ENCODE data around the gene CACNA1C. TPM values are rescaled to one million over a fixed set of nuclear protein-coding genes. Genes with fewer than 3 reads are reported as not detected.

CACNA1C gene
- total and polyA plus RNA-seq, 2 donors = 0.71 TPM

GRCh38 chr12:2523844-2524243 lies 471.1 kb downstream of the CACNA1C start:
- Histone ChIP-seq H3K27ac (ENCODE audit: low read depth in 1 of 2, low read length in 1 of 2) (no peak overlapping the region), H3K9me3 (ENCODE audit: control insufficient read depth in 2 of 2, insufficient read depth in 1 of 2, low read length in 1 of 2) (no peaks in the 10 kb centered on the region), H3K27me3 (ENCODE audit: control insufficient read depth in 2 of 2, insufficient read depth in 1 of 2, low read length in 1 of 2) (no peaks in the 10 kb centered on the region), H3K4me3 (ENCODE audit: low read length in 2 of 2) (no peak overlapping the region), H3K36me3 (ENCODE audit: control insufficient read depth in 2 of 2, insufficient read depth in 2 of 2, low read length in 1 of 2) (no peaks in the 10 kb centered on the region), H3K4me1 (ENCODE audit: control insufficient read depth in 2 of 2, insufficient read depth in 2 of 2, low read length in 2 of 2) (no peaks in the 10 kb centered on the region)
- 95% methylated on average over 6 of the region's 6 CpGs for whole genome bisulfite sequencing
- DNase-seq (ENCODE audit: low read depth in 6 of 9, low spot score in 9 of 9) = no peak

GRCh38 chr12:2526371-2526770 lies 473.6 kb downstream of the CACNA1C start:
- Histone ChIP-seq H3K9me3 (ENCODE audit: control insufficient read depth in 2 of 2, insufficient read depth in 1 of 2, low read length in 1 of 2) (no peaks in the 10 kb centered on the region), H3K27me3 (ENCODE audit: control insufficient read depth in 2 of 2, insufficient read depth in 1 of 2, low read length in 1 of 2) (no peaks in the 10 kb centered on the region), H3K27ac (ENCODE audit: low read depth in 1 of 2, low read length in 1 of 2) (no peak overlapping the region), H3K4me3 (ENCODE audit: low read length in 2 of 2) (no peak overlapping the region), H3K36me3 (ENCODE audit: control insufficient read depth in 2 of 2, insufficient read depth in 2 of 2, low read length in 1 of 2) (no peaks in the 10 kb centered on the region), H3K4me1 (ENCODE audit: control insufficient read depth in 2 of 2, insufficient read depth in 2 of 2, low read length in 2 of 2) (no peaks in the 10 kb centered on the region)
- no peak for DNase-seq (ENCODE audit: low read depth in 6 of 9, low spot score in 9 of 9)
- WGBS = 86% methylated on average over 6 of the region's 6 CpGs

GRCh38 chr12:2528001-2528400 lies 475.2 kb downstream of the CACNA1C start:
- no peaks in the 10 kb centered on the region for H3K9me3 ChIP-seq (ENCODE audit: control insufficient read depth in 2 of 2, insufficient read depth in 1 of 2, low read length in 1 of 2)
- no peaks in the 10 kb centered on the region for H3K36me3 ChIP-seq (ENCODE audit: control insufficient read depth in 2 of 2, insufficient read depth in 2 of 2, low read length in 1 of 2)
- no peak for DNase-seq (ENCODE audit: low read depth in 6 of 9, low spot score in 9 of 9)
- H3K4me3 ChIP-seq (ENCODE audit: low read length in 2 of 2) = no peak overlapping the region
- no peaks in the 10 kb centered on the region for H3K27me3 ChIP-seq (ENCODE audit: control insufficient read depth in 2 of 2, insufficient read depth in 1 of 2, low read length in 1 of 2)
- 96% methylated on average over 4 of the region's 4 CpGs for WGBS
- no peaks in the 10 kb centered on the region for H3K4me1 ChIP-seq (ENCODE audit: control insufficient read depth in 2 of 2, insufficient read depth in 2 of 2, low read length in 2 of 2)
- H3K27ac ChIP-seq (ENCODE audit: low read depth in 1 of 2, low read length in 1 of 2) = no peak overlapping the region

DNA sequence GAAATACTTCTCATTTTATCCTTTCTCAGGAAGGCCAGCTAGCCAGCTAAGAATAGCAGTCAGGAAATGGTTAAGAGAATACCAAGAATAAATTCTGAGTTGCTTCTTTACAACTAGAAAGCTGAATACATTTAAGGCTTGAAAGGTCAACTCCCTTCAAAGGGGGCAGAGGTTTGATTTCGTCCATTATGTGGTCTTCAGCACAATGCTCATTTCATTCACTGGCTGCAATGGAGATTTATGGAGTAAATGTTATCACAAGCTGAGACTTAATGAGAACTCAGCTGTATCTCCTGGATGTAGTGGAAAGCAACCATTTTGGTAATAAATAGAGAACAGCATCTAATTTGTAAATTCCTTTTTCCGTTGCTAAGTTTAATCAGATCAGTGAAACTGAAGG lies 477.0 kb downstream of the CACNA1C start:
- no peaks in the 10 kb centered on the region for H3K27me3 ChIP-seq (ENCODE audit: control insufficient read depth in 2 of 2, insufficient read depth in 1 of 2, low read length in 1 of 2)
- 69% methylated on average over 2 of the region's 2 CpGs for WGBS
- H3K4me1 ChIP-seq (ENCODE audit: control insufficient read depth in 2 of 2, insufficient read depth in 2 of 2, low read length in 2 of 2) = no peaks in the 10 kb centered on the region
- DNase-seq (ENCODE audit: low read depth in 6 of 9, low spot score in 9 of 9) = no peak
- no peaks in the 10 kb centered on the region for H3K36me3 ChIP-seq (ENCODE audit: control insufficient read depth in 2 of 2, insufficient read depth in 2 of 2, low read length in 1 of 2)
- no peak overlapping the region for H3K27ac ChIP-seq (ENCODE audit: low read depth in 1 of 2, low read length in 1 of 2)
- H3K4me3 ChIP-seq (ENCODE audit: low read length in 2 of 2) = no peak overlapping the region
- H3K9me3 ChIP-seq (ENCODE audit: control insufficient read depth in 2 of 2, insufficient read depth in 1 of 2, low read length in 1 of 2) = no peaks in the 10 kb centered on the region

- no peaks in the 10 kb centered on the region for H3K36me3 ChIP-seq (ENCODE audit: control insufficient read depth in 2 of 2, insufficient read depth in 2 of 2, low read length in 1 of 2)
- no peaks in the 10 kb centered on the region for H3K9me3 ChIP-seq (ENCODE audit: control insufficient read depth in 2 of 2, insufficient read depth in 1 of 2, low read length in 1 of 2)
- 96% methylated on average over 4 of the region's 4 CpGs for WGBS
These were observed 478.6 kb downstream of the CACNA1C start for GRCh38 chr12:2531371-2531770.

DNA sequence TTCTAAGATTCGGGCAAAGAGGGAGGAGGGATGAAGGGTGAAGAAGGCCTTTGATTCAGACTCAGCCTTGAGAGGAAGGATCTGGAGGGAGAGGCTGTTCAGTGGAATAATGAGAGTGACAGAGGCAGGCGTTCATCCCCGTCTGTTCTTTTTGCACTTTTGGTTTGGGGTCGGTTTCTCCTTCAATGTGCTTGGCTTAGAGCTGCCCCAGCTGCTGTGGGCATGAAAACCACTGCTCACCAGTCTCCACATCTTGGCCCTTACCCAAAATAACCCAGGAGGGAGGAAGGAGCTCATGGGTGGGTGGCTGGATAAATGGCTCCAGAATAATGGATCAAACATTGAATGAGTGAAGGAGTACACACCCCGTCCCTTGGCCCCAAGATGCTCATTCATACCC lies 480.2 kb downstream of the CACNA1C start:
- H3K36me3 ChIP-seq (ENCODE audit: control insufficient read depth in 2 of 2, insufficient read depth in 2 of 2, low read length in 1 of 2) = no peaks in the 10 kb centered on the region
- no peaks in the 10 kb centered on the region for H3K27me3 ChIP-seq (ENCODE audit: control insufficient read depth in 2 of 2, insufficient read depth in 1 of 2, low read length in 1 of 2)
- 56% methylated on average over 5 of the region's 5 CpGs for WGBS
- no peaks in the 10 kb centered on the region for H3K9me3 ChIP-seq (ENCODE audit: control insufficient read depth in 2 of 2, insufficient read depth in 1 of 2, low read length in 1 of 2)
- peaks cover 0 to 3% of the 10 kb centered on the region in 2 donors for H3K4me1 ChIP-seq (ENCODE audit: control insufficient read depth in 2 of 2, insufficient read depth in 2 of 2, low read length in 2 of 2)
- no peak for DNase-seq (ENCODE audit: low read depth in 6 of 9, low spot score in 9 of 9)
- H3K4me3 ChIP-seq (ENCODE audit: low read length in 2 of 2) = no peak overlapping the region
- H3K27ac ChIP-seq (ENCODE audit: low read depth in 1 of 2, low read length in 1 of 2) = no peak overlapping the region

More at GRCh38 chr12:2531371-2531770, 478.6 kb downstream of the CACNA1C start:
- no peak overlapping the region for H3K27ac ChIP-seq (ENCODE audit: low read depth in 1 of 2, low read length in 1 of 2)
- H3K4me3 ChIP-seq (ENCODE audit: low read length in 2 of 2) = no peak overlapping the region
- peaks cover 0 to 3% of the 10 kb centered on the region in 2 donors for H3K4me1 ChIP-seq (ENCODE audit: control insufficient read depth in 2 of 2, insufficient read depth in 2 of 2, low read length in 2 of 2)
- no peak for DNase-seq (ENCODE audit: low read depth in 6 of 9, low spot score in 9 of 9)
- H3K27me3 ChIP-seq (ENCODE audit: control insufficient read depth in 2 of 2, insufficient read depth in 1 of 2, low read length in 1 of 2) = no peaks in the 10 kb centered on the region

GRCh38 chr12:2535583-2536204 lies 482.9 kb downstream of the CACNA1C start:
- 87% methylated on average over 6 of the region's 6 CpGs for WGBS
- Histone ChIP-seq H3K27ac (ENCODE audit: low read depth in 1 of 2, low read length in 1 of 2) (no peak overlapping the region), H3K36me3 (ENCODE audit: control insufficient read depth in 2 of 2, insufficient read depth in 2 of 2, low read length in 1 of 2) (no peaks in the 10 kb centered on the region), H3K27me3 (ENCODE audit: control insufficient read depth in 2 of 2, insufficient read depth in 1 of 2, low read length in 1 of 2) (no peaks in the 10 kb centered on the region), H3K4me1 (ENCODE audit: control insufficient read depth in 2 of 2, insufficient read depth in 2 of 2, low read length in 2 of 2) (peaks cover 0 to 3% of the 10 kb centered on the region in 2 donors), H3K4me3 (ENCODE audit: low read length in 2 of 2) (no peak overlapping the region), H3K9me3 (ENCODE audit: control insufficient read depth in 2 of 2, insufficient read depth in 1 of 2, low read length in 1 of 2) (no peaks in the 10 kb centered on the region)
- no peak for DNase-seq (ENCODE audit: low read depth in 6 of 9, low spot score in 9 of 9)

- Histone ChIP-seq H3K4me1 (ENCODE audit: control insufficient read depth in 2 of 2, insufficient read depth in 2 of 2, low read length in 2 of 2) (peaks cover 0 to 3% of the 10 kb centered on the region in 2 donors), H3K9me3 (ENCODE audit: control insufficient read depth in 2 of 2, insufficient read depth in 1 of 2, low read length in 1 of 2) (no peaks in the 10 kb centered on the region), H3K27me3 (ENCODE audit: control insufficient read depth in 2 of 2, insufficient read depth in 1 of 2, low read length in 1 of 2) (no peaks in the 10 kb centered on the region), H3K4me3 (ENCODE audit: low read length in 2 of 2) (no peak overlapping the region), H3K36me3 (ENCODE audit: control insufficient read depth in 2 of 2, insufficient read depth in 2 of 2, low read length in 1 of 2) (no peaks in the 10 kb centered on the region), H3K27ac (ENCODE audit: low read depth in 1 of 2, low read length in 1 of 2) (no peak overlapping the region)
- no peak for DNase-seq (ENCODE audit: low read depth in 6 of 9, low spot score in 9 of 9)
- WGBS = 93% methylated on average over 4 of the region's 4 CpGs
These were observed 483.9 kb downstream of the CACNA1C start for GRCh38 chr12:2536724-2537123.

DNA sequence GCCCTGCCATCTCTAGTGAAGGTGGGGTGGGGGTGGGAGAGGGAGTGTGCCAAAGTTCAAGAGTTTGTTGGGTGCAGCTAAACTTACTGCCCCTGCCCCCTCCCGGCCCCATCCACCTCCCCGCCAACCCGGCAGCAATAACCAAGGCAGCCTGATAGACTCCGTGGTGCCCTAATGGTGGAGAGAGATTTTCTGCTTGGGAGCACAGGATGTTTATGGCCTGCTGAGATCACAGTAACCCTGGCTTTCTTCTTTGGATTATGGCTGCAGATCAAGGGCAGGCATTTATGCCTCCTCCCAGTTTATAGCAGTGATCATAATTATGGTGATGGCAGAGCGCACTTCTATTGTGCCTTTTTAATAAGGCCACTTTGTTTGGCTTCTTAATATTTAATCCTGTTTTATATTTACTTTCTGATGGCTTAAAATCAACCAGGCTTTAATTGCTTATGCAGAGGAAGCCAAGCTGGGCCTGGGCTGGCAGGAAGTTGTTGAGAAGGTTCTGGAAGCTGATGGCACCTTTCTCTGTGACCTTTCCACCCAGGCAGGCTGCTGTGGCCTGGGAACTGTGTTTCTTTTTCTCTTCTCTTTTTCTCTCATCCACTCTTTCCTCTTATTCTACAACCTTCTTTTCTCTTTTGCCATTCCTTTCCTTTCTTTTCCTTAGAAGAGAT lies 485.2 kb downstream of the CACNA1C start:
- no peak overlapping the region for H3K4me3 ChIP-seq (ENCODE audit: low read length in 2 of 2)
- no peaks in the 10 kb centered on the region for H3K36me3 ChIP-seq (ENCODE audit: control insufficient read depth in 2 of 2, insufficient read depth in 2 of 2, low read length in 1 of 2)
- no peaks in the 10 kb centered on the region for H3K9me3 ChIP-seq (ENCODE audit: control insufficient read depth in 2 of 2, insufficient read depth in 1 of 2, low read length in 1 of 2)
- no peak overlapping the region for H3K27ac ChIP-seq (ENCODE audit: low read depth in 1 of 2, low read length in 1 of 2)
- 97% methylated on average over 5 of the region's 5 CpGs for WGBS
- peaks cover 0 to 3% of the 10 kb centered on the region in 2 donors for H3K4me1 ChIP-seq (ENCODE audit: control insufficient read depth in 2 of 2, insufficient read depth in 2 of 2, low read length in 2 of 2)
- no peaks in the 10 kb centered on the region for H3K27me3 ChIP-seq (ENCODE audit: control insufficient read depth in 2 of 2, insufficient read depth in 1 of 2, low read length in 1 of 2)
- no peak for DNase-seq (ENCODE audit: low read depth in 6 of 9, low spot score in 9 of 9)

All from thymus (tissue), 11 donors.